ENCODE results near the gene ARHGAP26.

The ARHGAP26 gene

GRCh38 chr5:143134900-143135299, 364.7 kb downstream of the ARHGAP26 start:
- H3K36me3 ChIP-seq (ENCODE audit: insufficient read depth, insufficient read length, low read length), result no peaks in the 10 kb centered on the region
- H3K9ac ChIP-seq (ENCODE audit: insufficient read length, low read depth), result no peak overlapping the region
- no peak for DNase-seq (ENCODE audit: low read depth, low spot score)
- H3K27me3 ChIP-seq (ENCODE audit: insufficient read depth, insufficient read length), result no peaks in the 10 kb centered on the region
- no peaks in the 10 kb centered on the region for H3K4me1 ChIP-seq (ENCODE audit: insufficient read depth, insufficient read length)
- TF ChIP-seq ZNF274 (IDR thresholded peaks at IDR 0.05; ENCODE audit: low read depth, low read length), result no peak
- no peak for TF ChIP-seq SUZ12 (IDR thresholded peaks at IDR 0.05; ENCODE audit: extremely low read depth, insufficient read depth, insufficient read length)
- TF ChIP-seq YY1 (IDR thresholded peaks at IDR 0.05; ENCODE audit: insufficient read depth, insufficient read length), result no peak
- no peak overlapping the region for H3K4me3 ChIP-seq (ENCODE audit: insufficient read length, low read depth)
- no peaks in the 10 kb centered on the region for H3K9me3 ChIP-seq (ENCODE audit: insufficient read depth, low read length)

DNA sequence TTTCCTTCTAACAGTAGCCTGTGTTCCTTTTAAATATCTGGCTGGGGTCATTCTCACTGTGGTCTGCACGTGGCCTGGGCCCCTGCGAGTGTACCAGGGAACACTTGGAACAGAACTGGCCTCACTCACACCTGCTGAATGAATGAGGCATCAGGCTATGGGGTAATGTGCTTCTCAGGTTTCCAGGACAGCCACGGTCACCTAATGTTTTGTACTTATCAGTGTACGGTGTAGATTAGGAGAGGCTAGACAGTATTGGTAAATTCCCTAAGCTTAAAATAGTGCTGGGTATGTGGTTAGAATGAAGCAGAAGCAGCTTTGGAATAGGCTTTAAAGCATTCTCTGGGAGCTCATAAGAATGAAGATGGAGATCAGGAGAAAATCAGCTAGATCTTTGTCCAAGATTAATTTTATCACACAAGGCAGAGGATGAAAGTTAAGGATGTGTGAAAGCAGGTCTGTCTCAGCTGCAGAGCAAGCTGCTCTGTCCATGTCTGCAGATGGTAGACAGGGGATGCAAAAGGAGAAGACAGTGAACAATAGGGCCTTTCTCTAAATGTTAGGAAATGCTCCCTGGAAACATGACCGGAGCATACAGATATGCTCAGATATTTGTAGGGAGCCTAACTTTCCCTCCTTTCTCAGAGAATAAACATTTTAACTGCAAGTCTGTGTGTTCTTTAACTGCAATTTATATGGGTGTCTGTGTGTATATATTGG, 365.8 kb downstream of the ARHGAP26 start:
- Histone ChIP-seq H3K36me3 (ENCODE audit: insufficient read depth, insufficient read length, low read length) (no peaks in the 10 kb centered on the region), H3K4me3 (ENCODE audit: insufficient read length, low read depth) (no peak overlapping the region), H3K9ac (ENCODE audit: insufficient read length, low read depth) (no peak overlapping the region), H3K27me3 (ENCODE audit: insufficient read depth, insufficient read length) (no peaks in the 10 kb centered on the region), H3K4me1 (ENCODE audit: insufficient read depth, insufficient read length) (no peaks in the 10 kb centered on the region), H3K9me3 (ENCODE audit: insufficient read depth, low read length) (no peaks in the 10 kb centered on the region)
- TF ChIP-seq SUZ12 (IDR thresholded peaks at IDR 0.05; ENCODE audit: extremely low read depth, insufficient read depth, insufficient read length) (no peak), YY1 (IDR thresholded peaks at IDR 0.05; ENCODE audit: insufficient read depth, insufficient read length) (no peak), ZNF274 (IDR thresholded peaks at IDR 0.05; ENCODE audit: low read depth, low read length) (no peak)
- DNase-seq (ENCODE audit: low read depth, low spot score), result no peak

GRCh38 chr5:143138839-143139238, 368.7 kb downstream of the ARHGAP26 start:
- Histone ChIP-seq H3K4me1 (ENCODE audit: insufficient read depth, insufficient read length) (no peaks in the 10 kb centered on the region), H3K9me3 (ENCODE audit: insufficient read depth, low read length) (no peaks in the 10 kb centered on the region), H3K27me3 (ENCODE audit: insufficient read depth, insufficient read length) (no peaks in the 10 kb centered on the region), H3K9ac (ENCODE audit: insufficient read length, low read depth) (no peak overlapping the region), H3K4me3 (ENCODE audit: insufficient read length, low read depth) (no peak overlapping the region), H3K36me3 (ENCODE audit: insufficient read depth, insufficient read length, low read length) (no peaks in the 10 kb centered on the region)
- TF ChIP-seq ZNF274 (IDR thresholded peaks at IDR 0.05; ENCODE audit: low read depth, low read length), result no peak
- TF ChIP-seq SUZ12 (IDR thresholded peaks at IDR 0.05; ENCODE audit: extremely low read depth, insufficient read depth, insufficient read length), result no peak
- no peak for TF ChIP-seq YY1 (IDR thresholded peaks at IDR 0.05; ENCODE audit: insufficient read depth, insufficient read length)
- no peak for DNase-seq (ENCODE audit: low read depth, low spot score)

DNA sequence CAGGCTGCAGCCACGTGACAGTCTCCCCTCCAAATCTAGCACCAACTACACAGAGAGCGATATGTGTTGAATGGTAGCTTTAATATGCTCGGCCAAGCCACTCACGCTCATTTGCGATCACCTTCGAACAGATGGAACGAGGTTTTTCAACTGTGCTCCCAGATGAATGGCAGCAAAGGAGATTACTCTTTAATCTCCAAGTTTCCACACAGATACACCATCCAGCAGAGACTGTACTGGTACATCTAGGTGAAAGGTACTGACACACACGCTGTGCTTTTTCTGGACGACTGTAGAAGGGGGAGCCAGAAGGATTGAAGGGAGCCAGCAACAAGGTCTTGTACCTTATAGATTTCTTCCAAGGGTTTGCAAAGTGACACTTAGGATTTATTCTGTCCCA, 369.4 kb downstream of the ARHGAP26 start:
- no peak overlapping the region for H3K4me3 ChIP-seq (ENCODE audit: insufficient read length, low read depth)
- no peak for DNase-seq (ENCODE audit: low read depth, low spot score)

GRCh38 chr5:143140492-143141203, 370.5 kb downstream of the ARHGAP26 start:
- Histone ChIP-seq H3K4me3 (ENCODE audit: insufficient read length, low read depth) (no peak overlapping the region), H3K36me3 (ENCODE audit: insufficient read depth, insufficient read length, low read length) (no peaks in the 10 kb centered on the region), H3K27me3 (ENCODE audit: insufficient read depth, insufficient read length) (no peaks in the 10 kb centered on the region), H3K9ac (ENCODE audit: insufficient read length, low read depth) (no peak overlapping the region), H3K9me3 (ENCODE audit: insufficient read depth, low read length) (no peaks in the 10 kb centered on the region), H3K4me1 (ENCODE audit: insufficient read depth, insufficient read length) (no peaks in the 10 kb centered on the region)
- no peak for DNase-seq (ENCODE audit: low read depth, low spot score)
- TF ChIP-seq SUZ12 (IDR thresholded peaks at IDR 0.05; ENCODE audit: extremely low read depth, insufficient read depth, insufficient read length) (no peak), YY1 (IDR thresholded peaks at IDR 0.05; ENCODE audit: insufficient read depth, insufficient read length) (no peak)

More for the DNA sequence above, 369.4 kb downstream of the ARHGAP26 start:
- Histone ChIP-seq H3K27me3 (ENCODE audit: insufficient read depth, insufficient read length) (no peaks in the 10 kb centered on the region), H3K9me3 (ENCODE audit: insufficient read depth, low read length) (no peaks in the 10 kb centered on the region), H3K36me3 (ENCODE audit: insufficient read depth, insufficient read length, low read length) (no peaks in the 10 kb centered on the region), H3K4me1 (ENCODE audit: insufficient read depth, insufficient read length) (no peaks in the 10 kb centered on the region), H3K9ac (ENCODE audit: insufficient read length, low read depth) (no peak overlapping the region)
- TF ChIP-seq ZNF274 (IDR thresholded peaks at IDR 0.05; ENCODE audit: low read depth, low read length) (no peak), SUZ12 (IDR thresholded peaks at IDR 0.05; ENCODE audit: extremely low read depth, insufficient read depth, insufficient read length) (no peak), YY1 (IDR thresholded peaks at IDR 0.05; ENCODE audit: insufficient read depth, insufficient read length) (no peak)

- Histone ChIP-seq H3K27me3 (ENCODE audit: insufficient read depth, insufficient read length) (no peaks in the 10 kb centered on the region), H3K4me3 (ENCODE audit: insufficient read length, low read depth) (no peak overlapping the region), H3K9ac (ENCODE audit: insufficient read length, low read depth) (no peak overlapping the region), H3K4me1 (ENCODE audit: insufficient read depth, insufficient read length) (no peaks in the 10 kb centered on the region), H3K36me3 (ENCODE audit: insufficient read depth, insufficient read length, low read length) (no peaks in the 10 kb centered on the region), H3K9me3 (ENCODE audit: insufficient read depth, low read length) (no peaks in the 10 kb centered on the region)
- DNase-seq (ENCODE audit: low read depth, low spot score), result no peak
- TF ChIP-seq ZNF274 (IDR thresholded peaks at IDR 0.05; ENCODE audit: low read depth, low read length) (no peak), YY1 (IDR thresholded peaks at IDR 0.05; ENCODE audit: insufficient read depth, insufficient read length) (no peak), SUZ12 (IDR thresholded peaks at IDR 0.05; ENCODE audit: extremely low read depth, insufficient read depth, insufficient read length) (no peak)
These were observed 371.5 kb downstream of the ARHGAP26 start for GRCh38 chr5:143141652-143142051.

DNA sequence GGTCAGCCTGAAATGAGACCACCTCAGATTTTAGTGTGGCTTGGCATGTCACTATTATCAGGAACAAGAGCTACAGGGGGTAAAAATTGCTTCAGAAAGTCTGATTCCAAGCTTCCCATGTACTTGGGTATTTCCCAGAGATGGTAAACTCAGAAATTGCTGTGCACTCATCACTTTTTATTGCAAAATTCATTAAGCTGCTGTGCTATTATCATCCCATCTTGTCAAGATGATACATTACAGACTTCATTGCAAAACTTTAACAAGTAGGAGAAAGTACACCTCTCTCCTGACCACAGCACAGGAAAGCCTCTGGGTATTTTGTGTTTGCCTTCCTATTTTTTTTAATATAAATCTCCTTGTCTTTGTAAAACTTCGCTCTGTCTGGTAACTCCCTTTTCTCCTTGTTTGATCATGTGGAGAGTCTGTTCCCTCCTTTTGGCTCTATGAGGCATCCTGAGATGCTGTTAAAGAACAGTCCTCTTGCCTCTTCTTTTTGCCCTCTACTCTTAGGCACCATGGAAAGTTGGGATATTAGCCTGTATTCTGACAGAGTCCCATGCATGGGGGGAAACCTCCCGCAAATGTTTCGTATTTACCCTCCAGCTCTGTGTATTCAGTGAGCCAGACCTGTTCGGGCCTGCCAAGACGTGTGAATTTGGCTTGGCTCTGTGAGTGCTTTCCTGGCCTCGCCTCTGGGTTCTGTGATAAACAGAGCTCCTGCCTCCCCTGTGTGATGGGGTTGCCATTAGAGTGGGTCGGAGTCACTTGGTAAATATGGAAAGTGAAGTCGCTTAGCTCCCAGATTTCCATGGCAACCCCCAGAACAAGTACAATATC, 372.6 kb downstream of the ARHGAP26 start:
- no peak for DNase-seq (ENCODE audit: low read depth, low spot score)
- Histone ChIP-seq H3K9me3 (ENCODE audit: insufficient read depth, low read length) (no peaks in the 10 kb centered on the region), H3K36me3 (ENCODE audit: insufficient read depth, insufficient read length, low read length) (no peaks in the 10 kb centered on the region), H3K9ac (ENCODE audit: insufficient read length, low read depth) (no peak overlapping the region), H3K27me3 (ENCODE audit: insufficient read depth, insufficient read length) (no peaks in the 10 kb centered on the region), H3K4me3 (ENCODE audit: insufficient read length, low read depth) (no peak overlapping the region), H3K4me1 (ENCODE audit: insufficient read depth, insufficient read length) (no peaks in the 10 kb centered on the region)
- TF ChIP-seq ZNF274 (IDR thresholded peaks at IDR 0.05; ENCODE audit: low read depth, low read length), result no peak
- TF ChIP-seq SUZ12 (IDR thresholded peaks at IDR 0.05; ENCODE audit: extremely low read depth, insufficient read depth, insufficient read length), result no peak

Data from NT2/D1 (cell line).